SK-N-SH treated with all-trans-retinoic acid at 6 μM for 48 hours (cell line): ENCODE results near the gene TMEM138.

ENCODE experiments used
- ATAC-seq: fragments of 200-7000 bp; cut with Tn5 transposase; 3 replicates; pipeline ENCODE4 v1.9.1; 2020; ENCODE audit warnings: mild to moderate bottlenecking, moderate library complexity
- ARNTL ChIP-seq: fragments of 450-650 bp; formaldehyde crosslinking; IDR thresholded peaks from 2 replicates; pipeline ENCODE4 v1.5.0; 2020; ENCODE audit warnings: low read depth, mild to moderate bottlenecking, moderate library complexity, borderline replicate concordance
- BACH2 ChIP-seq: fragments of 250-450 bp; sonication (Bioruptor Pico); IDR thresholded peaks from 2 replicates; pipeline ENCODE4 v1.9.0; 2021; ENCODE audit warnings: mild to moderate bottlenecking, borderline replicate concordance
- CSDC2 ChIP-seq: fragments of 250-450 bp; sonication (Bioruptor Pico); IDR thresholded peaks from 2 replicates; pipeline ENCODE4 v1.5.0; 2020; ENCODE audit warnings: mild to moderate bottlenecking, moderate library complexity
- ESRRG ChIP-seq: fragments of 250-450 bp; sonication (Bioruptor Pico); IDR thresholded peaks from 2 replicates; pipeline ENCODE4 v1.6.1; 2021; ENCODE audit warnings: mild to moderate bottlenecking
- GLIS3 ChIP-seq: fragments of 250-450 bp; sonication (Bioruptor Pico); IDR thresholded peaks from 2 replicates; pipeline ENCODE4 v1.5.0; 2020; ENCODE audit warnings: mild to moderate bottlenecking, moderate library complexity
- ISL1 ChIP-seq: fragments of 250-450 bp; sonication (Bioruptor Pico); IDR thresholded peaks from 2 replicates; pipeline ENCODE4 v2.1.2; 2022; ENCODE audit warnings: mild to moderate bottlenecking, moderate library complexity
- OSR1 ChIP-seq: fragments of 250-450 bp; sonication (Bioruptor Pico); IDR thresholded peaks from 2 replicates; pipeline ENCODE4 v1.8.0; 2022; ENCODE audit warnings: moderate library complexity, mild to moderate bottlenecking, inconsistent platforms
- RARB ChIP-seq: fragments of 250-450 bp; sonication (Bioruptor Pico); IDR thresholded peaks from 2 replicates; pipeline ENCODE4 v1.8.0; 2021; ENCODE audit warnings: mild to moderate bottlenecking, moderate library complexity
- SNAI2 ChIP-seq: fragments of 250-450 bp; sonication (Bioruptor Pico); IDR thresholded peaks from 2 replicates; pipeline ENCODE4 v1.5.0; 2020; ENCODE audit warnings: mild to moderate bottlenecking, moderate library complexity
- TCF4 ChIP-seq: fragments of 250-450 bp; sonication (Bioruptor Pico); IDR thresholded peaks from 2 replicates; pipeline ENCODE4 v1.8.0; 2021; ENCODE audit warnings: mild to moderate bottlenecking, moderate library complexity, borderline replicate concordance
- TOX ChIP-seq: fragments of 250-450 bp; sonication (Bioruptor Pico); IDR thresholded peaks from 2 replicates; pipeline ENCODE4 v1.8.0; 2021; ENCODE audit warnings: mild to moderate bottlenecking, moderate library complexity, borderline replicate concordance
- ZFP3 ChIP-seq: fragments of 250-450 bp; sonication (Bioruptor Pico); IDR thresholded peaks from 2 replicates; pipeline ENCODE4 v1.5.0; 2020; ENCODE audit warnings: mild to moderate bottlenecking, moderate library complexity
- ZFP30 ChIP-seq: fragments of 450-650 bp; formaldehyde crosslinking; IDR thresholded peaks from 2 replicates; pipeline ENCODE4 v1.5.0; 2022; ENCODE audit warnings: mild to moderate bottlenecking, moderate library complexity
- ZNF565 ChIP-seq: fragments of 450-650 bp; formaldehyde crosslinking; conservative IDR thresholded peaks from 2 replicates; pipeline ENCODE4 v1.5.0; 2020; ENCODE audit warnings: low read depth, mild to moderate bottlenecking, moderate library complexity
- ZNF70 ChIP-seq: fragments of 450-650 bp; formaldehyde crosslinking; IDR thresholded peaks from 2 replicates; pipeline ENCODE4 v1.5.0; 2020; ENCODE audit warnings: mild to moderate bottlenecking, moderate library complexity
- ZNF8 ChIP-seq: fragments of 450-650 bp; formaldehyde crosslinking; IDR thresholded peaks from 2 replicates; pipeline ENCODE4 v1.5.0; 2020; ENCODE audit warnings: mild to moderate bottlenecking, moderate library complexity
- TF ChIP-seq, protein P1 (sequence below): fragments of 250-450 bp; sonication (Bioruptor Pico); IDR thresholded peaks from 2 replicates; pipeline ENCODE4 v1.5.0; 2020; ENCODE audit warnings: mild to moderate bottlenecking, moderate library complexity
- TF ChIP-seq, protein P2 (sequence below): fragments of 250-450 bp; sonication (Bioruptor Pico); IDR thresholded peaks from 2 replicates; pipeline ENCODE4 v1.5.1; 2020; ENCODE audit warnings: low read depth, mild to moderate bottlenecking, moderate library complexity
- TF ChIP-seq, protein P3 (sequence below): fragments of 250-450 bp; sonication (Bioruptor Pico); IDR thresholded peaks from 2 replicates; pipeline ENCODE4 v1.5.1; 2021; ENCODE audit warnings: mild to moderate bottlenecking, moderate library complexity
- TF ChIP-seq, protein P4 (sequence below): fragments of 250-450 bp; sonication (Bioruptor Pico); IDR thresholded peaks from 2 replicates; pipeline ENCODE4 v1.8.0; 2021; ENCODE audit warnings: low read depth, mild to moderate bottlenecking, moderate library complexity, borderline replicate concordance

The TMEM138 gene

DNA sequence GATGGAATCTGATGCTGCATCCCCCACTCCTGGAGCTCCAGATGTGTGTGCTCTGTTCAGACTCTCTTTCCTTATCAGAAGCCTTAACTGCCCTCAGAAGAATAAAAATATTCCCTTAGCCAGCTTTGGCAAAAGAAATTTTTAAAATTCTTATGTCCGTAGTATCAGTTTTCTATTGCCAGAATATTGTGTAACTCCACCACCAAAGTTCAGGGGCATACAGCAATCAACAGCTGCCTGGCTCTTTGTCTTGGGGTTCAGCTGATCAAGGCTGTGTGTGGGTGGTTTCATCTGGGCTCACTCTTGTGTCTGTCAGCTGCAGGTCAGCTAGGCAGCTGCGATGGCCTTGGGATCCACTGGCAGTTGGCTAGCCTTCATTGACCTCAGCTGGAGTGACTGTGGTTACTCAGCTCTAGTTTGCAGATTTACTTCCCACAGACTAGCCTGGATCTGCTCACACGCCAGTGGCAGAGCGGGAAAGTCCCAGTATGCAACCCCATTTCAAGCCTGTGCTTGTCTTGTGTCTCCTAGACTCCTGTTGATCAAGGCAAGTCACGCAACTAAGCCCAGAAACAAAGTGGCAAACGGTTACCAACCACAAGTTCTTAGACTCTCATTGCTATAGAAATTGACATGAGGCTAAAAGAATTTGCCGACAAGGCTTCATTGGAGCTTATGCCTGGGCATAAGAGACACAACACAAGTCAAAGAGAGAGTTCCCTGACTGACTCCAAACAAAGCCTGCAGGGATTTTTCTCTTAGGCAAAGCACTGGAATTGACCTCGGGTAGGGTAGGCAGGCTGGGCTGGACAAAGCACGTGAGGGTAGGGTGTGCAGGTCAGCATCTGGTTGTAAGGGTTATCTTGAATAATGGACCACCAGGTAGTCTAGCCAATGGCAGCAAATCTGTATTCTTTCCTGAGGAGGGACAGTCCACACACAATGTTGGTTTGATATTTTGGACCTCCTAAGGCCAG is 7.5 kb downstream of the TMEM138 start:
- TF ChIP-seq SNAI2, result no peak
- TF ChIP-seq ZFP3 (CRISPR knock-in tag), result no peak
- no peak for TF ChIP-seq ESRRG (CRISPR knock-in tag)
- no peak for TF ChIP-seq ZFP30
- no peak for TF ChIP-seq BACH2 (CRISPR knock-in tag)
- TF ChIP-seq, protein P1, sequence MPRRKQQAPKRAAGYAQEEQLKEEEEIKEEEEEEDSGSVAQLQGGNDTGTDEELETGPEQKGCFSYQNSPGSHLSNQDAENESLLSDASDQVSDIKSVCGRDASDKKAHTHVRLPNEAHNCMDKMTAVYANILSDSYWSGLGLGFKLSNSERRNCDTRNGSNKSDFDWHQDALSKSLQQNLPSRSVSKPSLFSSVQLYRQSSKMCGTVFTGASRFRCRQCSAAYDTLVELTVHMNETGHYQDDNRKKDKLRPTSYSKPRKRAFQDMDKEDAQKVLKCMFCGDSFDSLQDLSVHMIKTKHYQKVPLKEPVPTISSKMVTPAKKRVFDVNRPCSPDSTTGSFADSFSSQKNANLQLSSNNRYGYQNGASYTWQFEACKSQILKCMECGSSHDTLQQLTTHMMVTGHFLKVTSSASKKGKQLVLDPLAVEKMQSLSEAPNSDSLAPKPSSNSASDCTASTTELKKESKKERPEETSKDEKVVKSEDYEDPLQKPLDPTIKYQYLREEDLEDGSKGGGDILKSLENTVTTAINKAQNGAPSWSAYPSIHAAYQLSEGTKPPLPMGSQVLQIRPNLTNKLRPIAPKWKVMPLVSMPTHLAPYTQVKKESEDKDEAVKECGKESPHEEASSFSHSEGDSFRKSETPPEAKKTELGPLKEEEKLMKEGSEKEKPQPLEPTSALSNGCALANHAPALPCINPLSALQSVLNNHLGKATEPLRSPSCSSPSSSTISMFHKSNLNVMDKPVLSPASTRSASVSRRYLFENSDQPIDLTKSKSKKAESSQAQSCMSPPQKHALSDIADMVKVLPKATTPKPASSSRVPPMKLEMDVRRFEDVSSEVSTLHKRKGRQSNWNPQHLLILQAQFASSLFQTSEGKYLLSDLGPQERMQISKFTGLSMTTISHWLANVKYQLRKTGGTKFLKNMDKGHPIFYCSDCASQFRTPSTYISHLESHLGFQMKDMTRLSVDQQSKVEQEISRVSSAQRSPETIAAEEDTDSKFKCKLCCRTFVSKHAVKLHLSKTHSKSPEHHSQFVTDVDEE (CRISPR knock-in tag), result no peak
- ATAC-seq, result no peak

DNA sequence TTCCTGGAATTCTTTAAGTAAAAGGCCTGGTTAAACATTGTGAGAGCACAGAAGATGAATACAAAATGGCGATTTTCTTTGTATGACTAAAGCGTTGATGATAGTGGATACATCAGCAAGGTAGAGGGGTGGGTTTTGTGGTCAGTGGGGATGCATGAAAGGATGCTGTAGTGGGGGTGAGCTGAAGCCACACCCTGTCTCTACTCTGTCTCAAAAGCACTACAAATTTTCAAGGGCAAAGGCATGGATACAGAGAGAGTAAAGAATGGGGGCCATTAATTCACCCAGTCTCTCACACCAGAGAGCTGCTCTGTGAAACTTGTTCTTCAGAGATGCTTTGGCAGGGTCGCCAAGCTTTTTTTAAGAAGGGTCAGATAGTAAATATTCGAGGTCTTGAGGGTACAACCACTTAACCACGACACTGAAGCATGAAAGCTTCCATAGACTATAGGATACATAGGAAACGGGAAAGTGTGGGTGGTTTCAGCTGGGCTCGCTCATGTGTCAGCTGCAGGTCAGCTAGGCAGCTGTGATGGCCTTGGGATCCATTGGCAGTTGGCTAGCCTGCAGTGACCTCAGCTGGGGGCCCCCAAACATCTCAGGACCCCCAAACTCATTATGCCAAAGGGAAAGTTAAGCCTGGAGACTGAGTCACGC is 8.3 kb downstream of the TMEM138 start:
- TF ChIP-seq ZNF70 (CRISPR knock-in tag) (no peak), ZFP3 (CRISPR knock-in tag) (no peak), ESRRG (CRISPR knock-in tag) (no peak), RARB (CRISPR knock-in tag) (no peak), ZNF8 (CRISPR knock-in tag) (no peak)
- TF ChIP-seq, protein P2, sequence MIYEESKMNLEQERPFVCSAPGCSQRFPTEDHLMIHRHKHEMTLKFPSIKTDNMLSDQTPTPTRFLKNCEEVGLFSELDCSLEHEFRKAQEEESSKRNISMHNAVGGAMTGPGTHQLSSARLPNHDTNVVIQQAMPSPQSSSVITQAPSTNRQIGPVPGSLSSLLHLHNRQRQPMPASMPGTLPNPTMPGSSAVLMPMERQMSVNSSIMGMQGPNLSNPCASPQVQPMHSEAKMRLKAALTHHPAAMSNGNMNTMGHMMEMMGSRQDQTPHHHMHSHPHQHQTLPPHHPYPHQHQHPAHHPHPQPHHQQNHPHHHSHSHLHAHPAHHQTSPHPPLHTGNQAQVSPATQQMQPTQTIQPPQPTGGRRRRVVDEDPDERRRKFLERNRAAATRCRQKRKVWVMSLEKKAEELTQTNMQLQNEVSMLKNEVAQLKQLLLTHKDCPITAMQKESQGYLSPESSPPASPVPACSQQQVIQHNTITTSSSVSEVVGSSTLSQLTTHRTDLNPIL (CRISPR knock-in tag), result no peak

DNA sequence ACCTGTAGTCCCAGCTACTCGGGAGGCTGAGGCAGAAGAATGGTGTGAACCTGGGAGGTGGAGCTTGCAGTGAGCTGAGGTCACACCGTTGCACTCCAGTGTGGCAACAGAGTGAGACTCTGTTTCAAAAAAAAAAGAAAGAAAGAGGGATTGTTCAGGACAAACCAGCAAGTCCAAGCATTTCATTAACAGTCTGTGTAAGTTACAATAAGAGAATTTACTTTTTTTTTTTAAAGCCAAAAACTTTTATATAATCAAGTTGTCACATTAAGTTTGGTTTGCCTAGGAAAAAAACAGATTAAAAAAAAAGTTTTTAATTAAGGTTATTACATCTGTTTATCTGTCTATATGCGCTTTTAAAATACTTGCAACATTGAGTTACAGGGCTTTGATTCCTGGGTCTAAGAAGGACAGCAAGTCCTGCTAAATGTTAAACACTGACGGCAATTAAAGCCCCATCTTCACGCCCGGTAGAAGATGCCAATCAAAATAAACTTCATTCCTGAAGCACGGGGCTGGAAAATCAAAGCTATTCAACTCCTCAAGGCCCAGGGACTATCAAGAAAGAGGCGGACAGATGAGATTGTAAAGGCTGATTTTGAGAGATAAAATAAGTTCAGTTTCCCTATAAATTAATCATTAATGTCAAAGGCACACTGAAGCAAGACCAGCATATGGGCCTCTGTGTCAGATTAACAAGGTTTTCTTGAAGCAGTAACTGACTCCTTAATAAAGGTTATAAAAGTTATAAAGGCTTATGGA is 10.7 kb downstream of the TMEM138 start:
- no peak for ATAC-seq
- TF ChIP-seq BACH2 (CRISPR knock-in tag), result no peak
- no peak for TF ChIP-seq ZNF70 (CRISPR knock-in tag)
- TF ChIP-seq, protein P3, sequence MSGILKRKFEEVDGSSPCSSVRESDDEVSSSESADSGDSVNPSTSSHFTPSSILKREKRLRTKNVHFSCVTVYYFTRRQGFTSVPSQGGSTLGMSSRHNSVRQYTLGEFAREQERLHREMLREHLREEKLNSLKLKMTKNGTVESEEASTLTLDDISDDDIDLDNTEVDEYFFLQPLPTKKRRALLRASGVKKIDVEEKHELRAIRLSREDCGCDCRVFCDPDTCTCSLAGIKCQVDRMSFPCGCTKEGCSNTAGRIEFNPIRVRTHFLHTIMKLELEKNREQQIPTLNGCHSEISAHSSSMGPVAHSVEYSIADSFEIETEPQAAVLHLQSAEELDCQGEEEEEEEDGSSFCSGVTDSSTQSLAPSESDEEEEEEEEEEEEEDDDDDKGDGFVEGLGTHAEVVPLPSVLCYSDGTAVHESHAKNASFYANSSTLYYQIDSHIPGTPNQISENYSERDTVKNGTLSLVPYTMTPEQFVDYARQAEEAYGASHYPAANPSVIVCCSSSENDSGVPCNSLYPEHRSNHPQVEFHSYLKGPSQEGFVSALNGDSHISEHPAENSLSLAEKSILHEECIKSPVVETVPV, result no peak
- TF ChIP-seq RARB (CRISPR knock-in tag), result no peak
- no peak for TF ChIP-seq GLIS3 (CRISPR knock-in tag)
- no peak for TF ChIP-seq ZFP3 (CRISPR knock-in tag)
- no peak for TF ChIP-seq TOX (CRISPR knock-in tag)
- TF ChIP-seq, protein P4, sequence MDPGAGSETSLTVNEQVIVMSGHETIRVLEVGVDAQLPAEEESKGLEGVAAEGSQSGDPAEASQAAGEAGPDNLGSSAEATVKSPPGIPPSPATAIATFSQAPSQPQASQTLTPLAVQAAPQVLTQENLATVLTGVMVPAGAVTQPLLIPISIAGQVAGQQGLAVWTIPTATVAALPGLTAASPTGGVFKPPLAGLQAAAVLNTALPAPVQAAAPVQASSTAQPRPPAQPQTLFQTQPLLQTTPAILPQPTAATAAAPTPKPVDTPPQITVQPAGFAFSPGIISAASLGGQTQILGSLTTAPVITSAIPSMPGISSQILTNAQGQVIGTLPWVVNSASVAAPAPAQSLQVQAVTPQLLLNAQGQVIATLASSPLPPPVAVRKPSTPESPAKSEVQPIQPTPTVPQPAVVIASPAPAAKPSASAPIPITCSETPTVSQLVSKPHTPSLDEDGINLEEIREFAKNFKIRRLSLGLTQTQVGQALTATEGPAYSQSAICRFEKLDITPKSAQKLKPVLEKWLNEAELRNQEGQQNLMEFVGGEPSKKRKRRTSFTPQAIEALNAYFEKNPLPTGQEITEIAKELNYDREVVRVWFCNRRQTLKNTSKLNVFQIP (CRISPR knock-in tag), result no peak
- TF ChIP-seq, all 23 proteins: peak for 0

More for the DNA sequence above, 8.3 kb downstream of the TMEM138 start:
- no peak for ATAC-seq

DNA sequence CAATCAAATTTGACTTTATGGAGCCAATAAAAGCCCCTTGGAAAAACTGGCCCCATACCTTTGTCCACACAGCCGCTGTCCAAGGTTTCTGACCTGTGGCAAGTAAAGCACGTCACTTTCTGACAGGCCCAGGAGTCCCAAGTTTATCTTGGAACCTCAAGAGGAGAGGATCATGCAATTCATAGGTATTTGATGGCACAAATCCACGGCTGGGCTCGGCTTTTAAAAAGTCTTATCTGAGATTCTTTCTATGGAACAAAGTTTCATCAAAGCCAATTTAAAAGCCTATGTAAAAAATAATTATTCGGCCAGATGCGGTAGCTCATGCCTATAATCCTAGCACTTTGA is 13.6 kb downstream of the TMEM138 start:
- TF ChIP-seq, protein P1 (CRISPR knock-in tag), result no peak
- TF ChIP-seq GLIS3 (CRISPR knock-in tag) (no peak), ISL1 (CRISPR knock-in tag) (no peak), ZNF565 (CRISPR knock-in tag) (no peak), OSR1 (no peak), CSDC2 (CRISPR knock-in tag) (no peak), RARB (CRISPR knock-in tag) (no peak), ARNTL (no peak), TCF4 (CRISPR knock-in tag) (no peak), BACH2 (CRISPR knock-in tag) (no peak), ESRRG (CRISPR knock-in tag) (no peak)

More for the DNA sequence above, 13.6 kb downstream of the TMEM138 start:
- no peak for ATAC-seq
